Colonic mucosa (tissue), 4 donors: ENCODE data around the gene ACIN1. TPM values are rescaled to one million over a fixed set of nuclear protein-coding genes. Genes with fewer than 3 reads are reported as not detected.

Experiments
- DNase-seq: peaks from one replicate; pipeline ENCODE4 v3.0.0-alpha.2; 2020
- H3K27ac ChIP-seq: fragments of 200-600 bp; one replicate; pipeline ENCODE4 v1.8.0; 2021
- H3K27me3 ChIP-seq: fragments of 200-600 bp; one replicate; pipeline ENCODE4 v1.8.0; 2021
- H3K36me3 ChIP-seq: fragments of 200-600 bp; one replicate; pipeline ENCODE4 v1.8.0; 2021
- H3K4me1 ChIP-seq: fragments of 200-600 bp; one replicate; pipeline ENCODE4 v1.8.0; 2021; ENCODE audit warnings: mild to moderate bottlenecking
- H3K4me3 ChIP-seq: fragments of 200-600 bp; one replicate; pipeline ENCODE4 v1.8.0; 2021
- H3K9ac ChIP-seq, 2 donors: one replicate each; pipeline ENCODE4 v1.7.0; 2013; ENCODE audit warnings: control low read depth in 2 of 2, low read depth in 2 of 2, low read length in 2 of 2
- H3K9me3 ChIP-seq: fragments of 200-600 bp; one replicate; pipeline ENCODE4 v1.8.0; 2021
- intact Hi-C: fragments of 100-400 bp; cut with DNase I; formaldehyde crosslinking; loops from one replicate; pipeline ENCODE4 v1.14.1; 2022
- total RNA-seq, 2 donors: library from RNA; stranded (reverse); fragmentation: NEBNext Ultra II Directional in 1 of 2; extraction: Animal tissue kit (Norgen Biotek cat#: 25700) in 1 of 2; gene quantifications; one replicate each; pipeline ENCODE4 v1.2.1, GENCODE V29; 2021
- TF ChIP-seq, protein P1 (sequence below): fragments of 200-600 bp; IDR thresholded peaks from one replicate; pipeline ENCODE4 v1.8.0; 2022; ENCODE audit warnings: antibody characterized with exemption, mild to moderate bottlenecking
- donor health status: healthy.
- donor health status: DM: no; HTN: no; CAD: no.
- donor health status: DM: no; HTN: no; CAD: no.

Gene ACIN1
- total RNA-seq, 2 donors from 2014 or later, result 99.4 to 154 TPM

- DNase-seq, result no peak
- intact Hi-C loops, result no loop called here
Observed at GRCh38 chr14:23055147-23055550, 39.8 kb downstream of the ACIN1 start.

DNA sequence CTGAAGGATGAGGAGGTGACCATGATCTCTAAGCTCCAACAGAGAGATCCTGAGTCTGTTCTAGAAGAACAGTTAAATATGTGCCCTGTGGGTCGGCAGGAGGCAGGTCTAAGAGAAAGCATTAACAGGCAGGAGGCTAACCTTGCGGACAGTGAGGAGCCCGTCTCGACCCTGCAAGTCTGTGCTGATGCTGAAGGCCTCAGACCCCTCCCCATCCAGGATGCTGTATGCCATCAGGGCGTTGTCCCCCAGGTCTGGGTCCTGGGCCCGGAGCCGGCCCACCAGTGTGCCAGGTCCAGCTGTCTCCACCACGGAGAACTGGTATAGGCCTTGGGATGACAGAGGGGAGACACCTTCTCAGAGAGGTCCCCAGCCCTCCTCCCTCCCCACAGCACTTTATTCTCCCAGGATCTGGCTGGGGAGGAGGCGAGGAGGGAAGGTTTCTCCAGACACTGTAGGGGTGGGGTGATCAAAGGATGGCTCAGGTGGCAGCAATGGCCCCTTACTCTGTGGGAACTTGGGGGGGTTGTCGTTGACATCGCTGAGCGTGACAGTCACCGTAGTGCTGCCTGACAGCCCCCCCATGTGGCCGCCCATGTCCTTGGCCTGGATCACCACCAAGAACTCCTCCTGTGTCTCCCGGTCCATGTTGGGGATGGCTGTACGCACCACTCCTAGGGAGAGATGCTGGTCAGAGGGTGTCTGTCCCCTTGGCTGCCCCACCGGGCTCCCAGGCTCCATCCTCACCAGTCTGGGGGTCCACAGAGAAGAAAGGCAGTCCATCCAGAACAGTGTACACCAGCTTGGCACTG is 40.7 kb downstream of the ACIN1 start:
- Histone ChIP-seq H3K4me1 (peaks cover 5% of the 10 kb centered on the region), H3K9me3 (no peaks in the 10 kb centered on the region), H3K9ac (no peak overlapping the region), H3K27ac (no peak overlapping the region), H3K4me3 (no peak overlapping the region), H3K36me3 (no peaks in the 10 kb centered on the region), H3K27me3 (no peaks in the 10 kb centered on the region)
- no peak for DNase-seq
- intact Hi-C loops, result no loop called here
- TF ChIP-seq, protein P1, sequence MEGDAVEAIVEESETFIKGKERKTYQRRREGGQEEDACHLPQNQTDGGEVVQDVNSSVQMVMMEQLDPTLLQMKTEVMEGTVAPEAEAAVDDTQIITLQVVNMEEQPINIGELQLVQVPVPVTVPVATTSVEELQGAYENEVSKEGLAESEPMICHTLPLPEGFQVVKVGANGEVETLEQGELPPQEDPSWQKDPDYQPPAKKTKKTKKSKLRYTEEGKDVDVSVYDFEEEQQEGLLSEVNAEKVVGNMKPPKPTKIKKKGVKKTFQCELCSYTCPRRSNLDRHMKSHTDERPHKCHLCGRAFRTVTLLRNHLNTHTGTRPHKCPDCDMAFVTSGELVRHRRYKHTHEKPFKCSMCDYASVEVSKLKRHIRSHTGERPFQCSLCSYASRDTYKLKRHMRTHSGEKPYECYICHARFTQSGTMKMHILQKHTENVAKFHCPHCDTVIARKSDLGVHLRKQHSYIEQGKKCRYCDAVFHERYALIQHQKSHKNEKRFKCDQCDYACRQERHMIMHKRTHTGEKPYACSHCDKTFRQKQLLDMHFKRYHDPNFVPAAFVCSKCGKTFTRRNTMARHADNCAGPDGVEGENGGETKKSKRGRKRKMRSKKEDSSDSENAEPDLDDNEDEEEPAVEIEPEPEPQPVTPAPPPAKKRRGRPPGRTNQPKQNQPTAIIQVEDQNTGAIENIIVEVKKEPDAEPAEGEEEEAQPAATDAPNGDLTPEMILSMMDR, result no peak

More at GRCh38 chr14:23055147-23055550, 39.8 kb downstream of the ACIN1 start:
- Histone ChIP-seq H3K36me3 (peaks cover 2% of the 10 kb centered on the region), H3K27me3 (no peaks in the 10 kb centered on the region), H3K27ac (no peak overlapping the region), H3K9me3 (no peaks in the 10 kb centered on the region), H3K4me3 (no peak overlapping the region), H3K9ac (no peak overlapping the region), H3K4me1 (peaks cover 5% of the 10 kb centered on the region)
- TF ChIP-seq, protein P1, result no peak

GRCh38 chr14:23053426-23053825 is 41.5 kb downstream of the ACIN1 start:
- Histone ChIP-seq H3K9ac (no peak overlapping the region), H3K27me3 (no peaks in the 10 kb centered on the region), H3K9me3 (no peaks in the 10 kb centered on the region), H3K27ac (no peak overlapping the region), H3K4me1 (peaks cover 5% of the 10 kb centered on the region), H3K36me3 (no peaks in the 10 kb centered on the region), H3K4me3 (no peak overlapping the region)
- TF ChIP-seq, protein P1, result no peak
- no peak for DNase-seq
- intact Hi-C loops, result no loop called here

DNA sequence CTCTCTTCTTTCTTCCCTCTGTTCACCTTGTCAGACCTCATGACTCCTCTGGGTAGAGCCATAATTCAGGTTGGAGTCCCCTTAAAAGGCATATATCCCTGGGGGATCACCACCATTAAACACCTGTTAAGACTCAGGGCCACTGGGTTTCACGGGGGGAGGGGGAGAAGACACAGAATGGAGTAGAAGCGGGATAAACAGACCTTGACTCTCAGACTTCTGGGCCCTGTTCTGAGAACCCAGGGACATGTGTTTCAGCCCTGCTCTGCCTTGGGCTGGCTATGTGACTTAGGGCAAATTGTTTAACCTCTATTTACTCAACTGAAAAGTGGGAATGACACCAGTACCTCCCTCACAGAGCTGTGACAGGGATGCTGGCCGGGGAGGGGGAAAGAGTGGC is 42.3 kb downstream of the ACIN1 start:
- TF ChIP-seq, protein P1, result no peak
- Histone ChIP-seq H3K36me3 (no peaks in the 10 kb centered on the region), H3K4me3 (no peak overlapping the region), H3K4me1 (peaks cover 5% of the 10 kb centered on the region), H3K27ac (no peak overlapping the region), H3K9me3 (no peaks in the 10 kb centered on the region), H3K27me3 (no peaks in the 10 kb centered on the region), H3K9ac (no peak overlapping the region)
- no peak for DNase-seq
- intact Hi-C loops, result no loop called here

DNA sequence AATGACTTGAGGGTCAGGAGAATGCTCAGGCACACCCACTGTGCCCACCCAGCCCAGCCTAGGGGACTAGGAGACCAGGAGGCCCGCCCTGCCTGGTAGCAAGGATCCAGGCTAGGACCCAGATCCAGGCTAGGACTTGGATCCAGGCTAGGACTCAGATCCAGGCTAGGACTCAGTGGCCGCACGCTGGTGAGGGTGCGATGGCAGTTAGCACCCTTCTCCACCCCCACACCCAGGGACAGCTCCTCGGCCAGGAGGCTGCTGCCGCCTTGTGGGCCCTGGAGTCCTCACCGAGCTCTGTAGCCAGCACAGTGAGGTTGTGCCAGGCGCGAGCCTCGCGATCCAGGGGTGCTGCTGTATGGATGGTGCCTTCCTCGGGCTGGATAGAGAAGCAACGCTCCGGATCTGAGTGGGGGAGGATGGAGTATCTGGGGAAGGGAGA is 42.7 kb downstream of the ACIN1 start:
- Histone ChIP-seq H3K36me3 (no peaks in the 10 kb centered on the region), H3K9ac (no peak overlapping the region), H3K27ac (no peak overlapping the region), H3K4me3 (no peak overlapping the region), H3K27me3 (no peaks in the 10 kb centered on the region), H3K9me3 (no peaks in the 10 kb centered on the region), H3K4me1 (peaks cover 5% of the 10 kb centered on the region)
- intact Hi-C loops, result no loop called here
- DNase-seq, result no peak
- TF ChIP-seq, protein P1, result no peak
